K562 treated with DMSO at 1 percent for 4 hours (cell line): ENCODE measurements around the gene COX5A. TPM values are rescaled to one million over a fixed set of nuclear protein-coding genes. Genes with fewer than 3 reads are reported as not detected.

Experiments
- total RNA-seq: library from RNA; unstranded; fragments of 300-600 nt; gene quantifications from 2 replicates; pipeline ENCODE4 v1.2.3, GENCODE V29; 2022; ENCODE audit not compliant: insufficient read depth

The COX5A gene
- 340 and 400 TPM in 2 replicates for total RNA-seq

DNA sequence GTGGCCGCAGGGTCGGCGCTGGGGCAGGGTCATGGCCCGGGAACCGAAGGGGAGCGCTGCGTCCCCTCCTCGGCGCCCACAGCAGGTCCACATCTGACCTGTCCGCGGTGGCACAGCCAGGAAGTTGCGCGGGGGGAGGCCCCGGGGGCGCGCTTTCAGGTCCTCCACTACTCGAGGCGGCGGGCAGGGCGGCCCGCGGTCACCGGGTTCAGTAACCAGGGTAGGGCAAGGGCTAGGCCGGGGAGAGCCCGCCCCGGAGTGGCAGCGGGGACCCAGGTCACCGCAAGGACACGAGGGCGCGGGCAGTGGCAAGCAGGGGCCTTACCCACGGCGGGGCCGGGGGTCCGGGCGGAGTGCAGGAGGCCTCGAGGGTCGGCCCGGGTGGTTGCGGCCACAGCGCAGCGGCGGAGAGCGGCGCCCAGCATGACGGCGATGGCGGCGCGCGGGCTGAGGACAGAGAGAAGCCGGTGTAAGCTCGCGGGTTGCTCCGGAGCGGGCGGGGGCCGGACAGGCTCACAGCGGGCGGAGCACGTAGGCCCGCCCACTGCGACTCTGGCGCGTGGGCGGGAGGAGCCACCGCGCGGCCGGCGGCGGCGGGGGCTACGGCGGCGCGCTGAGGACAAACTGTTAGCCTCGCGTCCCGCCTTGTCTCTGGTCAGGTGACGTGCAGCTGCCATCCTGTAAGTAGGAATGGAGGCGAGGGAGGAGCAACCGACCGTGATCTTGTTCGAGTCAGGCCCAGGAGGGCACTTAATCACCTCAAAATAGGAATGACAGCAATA is at the start of gene COX5A:
Gene COX5A, minus strand, starts transcription at position 484 of the 782 bp plus-strand sequence. Its CDS starts 59 bp downstream, at position 425.

DNA sequence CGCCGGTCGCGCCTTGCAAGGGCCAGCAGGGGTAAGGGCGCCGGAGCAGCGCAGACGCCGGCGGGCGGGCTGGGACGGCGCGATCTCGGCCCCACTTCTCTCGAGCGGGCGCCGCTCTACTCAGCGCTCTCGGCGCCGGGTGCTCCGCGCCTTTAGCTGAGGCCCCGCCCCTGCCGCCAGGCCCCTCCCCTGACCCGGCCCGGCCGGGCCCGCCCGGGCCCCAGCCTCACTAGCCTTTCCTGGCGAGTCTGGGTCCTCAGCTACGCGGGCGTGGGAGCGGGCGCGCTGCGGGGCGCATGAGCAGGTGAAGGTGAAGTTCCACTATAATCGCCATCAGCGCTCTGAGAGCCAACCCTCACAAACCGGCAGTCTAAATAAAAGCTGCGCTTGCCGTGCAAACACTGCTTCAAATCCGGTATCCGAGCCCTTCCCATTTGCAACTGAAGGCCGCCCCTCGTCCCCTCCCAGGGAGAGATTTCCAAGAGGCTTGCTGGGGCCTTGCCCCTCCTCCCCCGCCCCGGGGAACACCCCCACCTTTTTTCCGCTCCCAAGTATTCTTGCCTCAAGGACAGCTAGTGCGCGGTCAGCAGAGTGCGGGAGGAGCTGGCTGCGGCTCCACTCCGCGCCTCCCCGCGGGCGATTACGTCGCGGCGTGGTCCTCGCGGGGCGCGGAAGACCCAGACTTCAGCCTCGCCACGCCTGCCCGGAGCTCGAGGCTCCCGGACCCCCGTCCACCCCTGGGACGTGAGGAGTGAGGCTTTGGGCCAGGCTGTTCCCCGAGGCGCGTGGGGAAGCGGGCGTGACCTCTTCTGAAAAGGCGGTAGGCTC is 19.0 kb upstream of the COX5A start, which contains the start of gene RPP25:
Gene RPP25, minus strand, starts transcription at position 125 of the 828 bp plus-strand sequence. CDS start 189 bp downstream, outside the sequence.

DNA sequence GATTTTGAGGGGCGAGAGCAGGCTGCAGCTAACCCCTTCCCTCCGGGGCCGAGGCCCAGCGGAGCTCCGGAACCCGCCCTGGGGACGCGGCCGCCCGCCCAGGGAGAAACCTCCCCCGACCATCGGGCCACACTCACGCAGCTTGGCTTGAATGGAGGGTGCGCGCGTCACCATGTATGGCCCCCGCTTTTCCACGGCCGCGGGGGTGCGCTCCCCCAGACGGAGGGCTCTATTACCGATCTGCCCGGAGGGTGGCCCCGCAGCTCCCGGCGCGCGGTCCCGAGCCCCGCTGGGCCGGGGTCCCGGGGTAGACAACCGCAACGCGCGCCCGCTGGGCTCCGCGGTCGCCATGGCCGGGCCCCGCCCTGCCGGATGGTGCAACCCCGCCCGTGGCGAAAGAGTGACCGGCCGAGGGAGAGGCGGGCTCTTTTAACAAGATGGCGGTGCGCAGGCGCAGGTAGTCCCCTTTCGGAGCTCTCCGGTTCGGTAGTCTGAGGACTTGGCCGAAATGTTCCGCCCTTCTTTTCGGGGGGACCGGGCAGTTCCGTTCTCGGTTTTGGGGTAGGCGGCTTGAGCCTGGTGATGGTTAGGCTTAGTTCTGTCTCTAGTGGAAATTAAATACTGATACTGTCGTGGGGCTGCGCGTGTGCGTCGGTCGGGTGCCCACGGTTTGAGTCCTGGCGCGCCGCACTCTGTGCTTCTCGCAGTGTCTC is 31.3 kb downstream of the COX5A start, which contains the start of gene FAM219B:
Gene FAM219B, minus strand, starts transcription at position 402 of the 713 bp plus-strand sequence. Its CDS starts 51 bp downstream, at position 351.

DNA sequence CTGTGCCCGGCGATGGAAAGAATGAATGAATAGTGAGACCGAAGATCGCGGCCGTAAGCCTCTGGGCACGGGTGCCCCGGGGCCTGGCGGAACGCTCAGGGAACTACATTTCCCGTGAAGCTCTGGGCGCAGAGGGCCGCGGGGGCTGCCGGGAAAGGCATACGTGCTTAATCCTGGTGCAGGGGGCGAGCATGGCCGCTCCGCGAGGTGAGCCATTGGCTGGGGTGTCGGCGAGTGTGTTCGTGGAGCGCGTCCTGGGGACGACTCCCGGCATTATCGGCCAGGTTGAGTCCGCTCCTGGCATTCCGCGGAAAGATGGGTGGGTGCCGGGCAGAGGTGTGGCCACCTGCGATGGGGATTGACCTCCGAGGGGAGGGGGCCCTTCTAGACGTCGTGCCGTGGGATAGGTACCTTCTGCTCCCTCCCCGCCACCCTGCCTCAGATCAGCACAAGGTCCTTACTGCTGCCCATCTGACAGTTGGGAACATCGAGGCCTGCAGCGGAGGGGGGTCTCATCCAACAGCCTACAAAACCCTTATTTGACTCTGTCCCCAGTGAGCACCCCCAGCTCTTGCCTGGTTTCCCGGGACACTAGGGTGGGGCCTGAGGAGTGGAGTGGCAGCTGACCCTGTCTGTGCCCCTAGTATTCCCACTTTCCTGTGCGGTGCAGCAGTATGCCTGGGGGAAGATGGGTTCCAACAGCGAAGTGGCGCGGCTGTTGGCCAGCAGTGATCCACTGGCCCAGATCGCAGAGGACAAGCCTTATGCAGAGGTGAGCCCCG is 47.8 kb downstream of the COX5A start, which contains the start of gene MPI:
Gene MPI, plus strand, starts transcription at position 160 of the 782 bp plus-strand sequence. Its CDS starts 32 bp downstream, at position 192.

DNA sequence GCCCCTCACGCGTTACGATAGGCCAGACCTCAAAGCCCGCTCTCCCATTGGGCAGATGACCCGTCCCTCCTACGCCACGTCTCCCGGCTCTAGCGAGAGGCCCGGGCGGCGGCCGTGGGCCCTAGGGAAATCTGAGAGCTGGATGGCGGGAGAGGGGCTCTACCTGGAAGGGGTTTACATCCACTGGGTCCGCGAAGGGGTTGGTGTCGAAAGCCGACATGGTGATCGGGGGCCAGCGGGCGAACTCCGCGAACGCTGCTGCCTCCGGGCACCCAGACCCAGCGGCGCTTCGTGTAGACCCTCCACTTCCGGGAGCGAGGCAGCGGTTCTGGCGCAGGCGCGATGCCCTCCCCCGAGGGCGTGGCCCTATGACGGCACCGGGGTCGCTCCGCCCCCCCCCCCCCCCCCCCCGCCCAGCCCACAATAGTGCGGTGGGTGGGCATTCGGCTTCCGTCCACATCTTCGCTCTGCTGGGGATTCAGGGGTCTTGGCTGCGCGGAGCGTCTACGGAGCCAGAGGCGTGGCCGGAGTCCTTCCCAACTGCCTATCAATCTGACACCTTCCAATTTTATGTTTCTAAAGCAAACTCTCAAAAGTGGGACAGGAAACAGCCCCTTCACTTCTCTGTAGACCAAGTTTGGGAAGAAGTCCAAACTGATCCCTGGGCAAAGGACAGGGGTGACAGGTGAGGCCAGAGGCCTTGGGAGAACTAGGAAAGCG is 64.7 kb downstream of the COX5A start, which contains the start of gene SCAMP2:
Gene SCAMP2, minus strand, starts transcription at position 330 of the 720 bp plus-strand sequence. Its CDS starts 110 bp downstream, at position 220.

Other genes with a start within 250 kb of the COX5A start
- gene EDC3, start 242.0 kb downstream of the COX5A start, total RNA-seq = 35.2 and 35.8 TPM in 2 replicates
- not detected in 2 replicates for gene CYP1A1, start 212.5 kb downstream of the COX5A start, total RNA-seq
- not detected in 2 replicates for gene CYP1A2, start 189.2 kb downstream of the COX5A start, total RNA-seq
- 53.9 and 57.3 TPM in 2 replicates for gene CSK, start 156.0 kb downstream of the COX5A start, total RNA-seq
- not detected in 2 replicates for gene LMAN1L, start 125.2 kb downstream of the COX5A start, total RNA-seq
- not detected in 2 replicates for gene CPLX3, start 111.4 kb downstream of the COX5A start, total RNA-seq
- 38.7 and 46.4 TPM in 2 replicates for gene ULK3, start 94.9 kb downstream of the COX5A start, total RNA-seq
- 47.9 and 62.8 TPM in 2 replicates for gene SCAMP2, start 64.7 kb downstream of the COX5A start, total RNA-seq
- gene MPI, start 48.0 kb downstream of the COX5A start, total RNA-seq = 24.6 and 27.3 TPM in 2 replicates
- gene FAM219B, start 31.2 kb downstream of the COX5A start, total RNA-seq = 19.1 and 21.2 TPM in 2 replicates
- 9.7 and 13.6 TPM in 2 replicates for gene RPP25, start 18.7 kb upstream of the COX5A start, total RNA-seq
- not detected in 2 replicates for gene SCAMP5, start 57.5 kb upstream of the COX5A start, total RNA-seq
- 5.9 and 13.3 TPM in 2 replicates for gene PPCDC, start 85.5 kb upstream of the COX5A start, total RNA-seq